Kidney tubule cell (primary cell): ENCODE results near the gene RPP25L.

ENCODE experiments used
- DNase-seq: peaks from one replicate; pipeline ENCODE4 v3.0.0-alpha.2; 2018; ENCODE audit warnings: low spot score

Gene RPP25L

GRCh38 chr9:34568774-34569173 is 43.1 kb downstream of the RPP25L start:
- DNase-seq, result no peak

GRCh38 chr9:34568133-34568532 is 43.8 kb downstream of the RPP25L start:
- no peak for DNase-seq

GRCh38 chr9:34566972-34567371 is 44.9 kb downstream of the RPP25L start:
- DNase-seq, result no peak

GRCh38 chr9:34566322-34566721 is 45.6 kb downstream of the RPP25L start:
- DNase-seq, result no peak

DNA sequence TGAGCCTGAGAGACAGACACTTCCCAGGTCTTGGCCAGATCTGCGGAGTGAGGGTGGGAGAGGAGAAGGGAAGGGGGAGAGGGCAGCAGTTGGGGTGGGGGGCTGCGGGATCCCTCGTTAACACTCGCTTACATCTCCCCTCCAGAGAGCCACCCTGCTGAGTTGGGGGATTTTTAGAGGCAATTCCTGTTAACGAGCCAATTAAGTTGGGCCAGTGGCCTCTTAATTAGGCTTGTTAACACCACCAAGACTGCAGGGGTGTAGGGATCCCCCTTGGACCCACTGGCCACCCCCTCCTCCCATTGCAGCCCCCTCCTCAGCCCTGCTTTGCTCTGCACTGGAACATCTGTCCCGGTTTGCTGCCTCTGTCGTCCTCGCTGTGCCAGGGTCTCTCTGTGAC is 46.0 kb downstream of the RPP25L start:
- DNase-seq, result no peak

- no peak for DNase-seq
Measured at GRCh38 chr9:34564617-34565016, 47.3 kb downstream of the RPP25L start.

- DNase-seq, result peak; percentile 58
Measured at GRCh38 chr9:34563262-34563661, 48.6 kb downstream of the RPP25L start.

DNA sequence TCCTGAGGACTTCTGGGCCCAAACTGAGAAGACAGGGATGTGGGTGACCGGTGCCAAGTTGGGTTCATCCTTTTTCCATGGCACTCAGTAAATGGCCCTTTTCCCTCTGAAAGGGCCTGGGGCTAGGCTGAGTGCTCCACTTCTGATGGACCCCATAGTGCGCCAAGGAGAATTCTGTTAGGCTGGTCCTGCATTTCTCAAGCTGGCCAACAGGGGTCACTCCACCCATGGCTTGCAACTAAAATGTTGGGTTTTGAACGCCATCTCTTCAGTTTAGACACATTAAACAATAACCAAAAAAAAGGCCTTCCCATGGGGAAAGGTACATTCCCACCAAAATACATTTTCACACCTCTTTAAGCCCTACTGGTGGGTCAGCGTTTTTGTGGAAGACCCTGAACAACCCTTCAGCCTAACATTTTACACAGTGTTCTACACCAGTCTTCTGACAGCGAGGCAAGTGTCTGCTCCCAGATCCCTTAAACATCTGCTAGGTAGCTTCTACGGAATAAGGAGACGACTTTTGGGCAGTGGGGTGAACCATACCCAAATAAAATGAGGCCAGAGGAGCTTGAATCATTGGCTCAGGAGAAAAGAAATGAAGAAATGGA is 49.7 kb downstream of the RPP25L start:
- no peak for DNase-seq

- no peak for DNase-seq
Measured at GRCh38 chr9:34560599-34561214, 51.2 kb downstream of the RPP25L start.
